Cardiac muscle cell (in vitro differentiated cells and primary cell): ENCODE measurements around the gene MICOS13. TPM values are rescaled to one million over a fixed set of nuclear protein-coding genes. Genes with fewer than 3 reads are reported as not detected.

Experiments
- DNase-seq, 2 donors: peaks; one replicate each; pipeline versions ENCODE4 v3.0.0 to v3.0.0-alpha.2; 2010 to 2017; ENCODE audit warnings: low read depth in 1 of 2, low spot score in 1 of 2
- H3K27ac ChIP-seq: fragments of 200-600 bp; sonication (generic); 2 replicates; pipeline ENCODE4 v1.5.1; 2016
- H3K27me3 ChIP-seq: fragments of 200-600 bp; sonication (generic); 2 replicates; pipeline ENCODE4 v1.6.0; 2016; ENCODE audit warnings: control low read depth
- H3K36me3 ChIP-seq: fragments of 200-600 bp; sonication (generic); 2 replicates; pipeline ENCODE4 v1.5.1; 2016; ENCODE audit warnings: control low read depth
- H3K4me1 ChIP-seq: fragments of 200-600 bp; sonication (generic); 2 replicates; pipeline ENCODE4 v1.8.1; 2017; ENCODE audit warnings: low read depth, mild to moderate bottlenecking, mixed run types
- H3K4me3 ChIP-seq: fragments of 200-600 bp; sonication (generic); 2 replicates; pipeline ENCODE4 v1.5.1; 2016; ENCODE audit warnings: mild to moderate bottlenecking
- H3K9me3 ChIP-seq: fragments of 200-600 bp; sonication (generic); 2 replicates; pipeline ENCODE4 v1.5.1; 2017; ENCODE audit warnings: low read depth, mild to moderate bottlenecking, control low read depth
- CTCF ChIP-seq: IDR thresholded peaks from 2 replicates; pipeline ENCODE4 v1.5.1; 2012; ENCODE audit warnings: low read depth, mild to moderate bottlenecking, low read length
- polyA plus RNA-seq: library from polyadenylated mRNA; unstranded; fragments of >200 nt; fragmentation: Nextera tagmentation; extraction: Ambion mirVana; gene quantifications from 2 replicates; pipeline ENCODE4 v1.2.1, GENCODE V29; 2016
- total RNA-seq: library from RNA; depleted of rRNA; stranded (reverse); fragments of >200 nt; gene quantifications from 2 replicates; pipeline ENCODE4 v1.2.3, GENCODE V29; 2016

The MICOS13 gene
- total and polyA plus RNA-seq, 2 experiments from 2014 or later: 59.1 to 173 TPM

- no peak for TF ChIP-seq CTCF
- no peak overlapping the region for H3K4me3 ChIP-seq
- no peak for DNase-seq
- peaks cover 71% of the 10 kb centered on the region for H3K36me3 ChIP-seq
- no peaks in the 10 kb centered on the region for H3K4me1 ChIP-seq
- no peak overlapping the region for H3K27ac ChIP-seq
- no peaks in the 10 kb centered on the region for H3K9me3 ChIP-seq
- H3K27me3 ChIP-seq: no peaks in the 10 kb centered on the region
Measured at GRCh38 chr19:5664515-5664914, 15.8 kb downstream of the MICOS13 start.

GRCh38 chr19:5663904-5664303, 16.4 kb downstream of the MICOS13 start:
- TF ChIP-seq CTCF: no peak
- no peak for DNase-seq
- Histone ChIP-seq H3K27me3 (no peaks in the 10 kb centered on the region), H3K36me3 (peaks cover 71% of the 10 kb centered on the region), H3K27ac (no peak overlapping the region), H3K4me3 (no peak overlapping the region), H3K9me3 (no peaks in the 10 kb centered on the region), H3K4me1 (no peaks in the 10 kb centered on the region)

GRCh38 chr19:5661483-5661882, 18.8 kb downstream of the MICOS13 start:
- TF ChIP-seq CTCF: no peak
- Histone ChIP-seq H3K4me1 (no peaks in the 10 kb centered on the region), H3K27ac (no peak overlapping the region), H3K27me3 (no peaks in the 10 kb centered on the region), H3K36me3 (peaks cover 81% of the 10 kb centered on the region), H3K9me3 (no peaks in the 10 kb centered on the region), H3K4me3 (no peak overlapping the region)
- no peak for DNase-seq

- H3K27ac ChIP-seq: no peak overlapping the region
- TF ChIP-seq CTCF: no peak
- peaks cover 82% of the 10 kb centered on the region for H3K36me3 ChIP-seq
- no peak overlapping the region for H3K4me3 ChIP-seq
- no peaks in the 10 kb centered on the region for H3K27me3 ChIP-seq
- no peaks in the 10 kb centered on the region for H3K9me3 ChIP-seq
- DNase-seq: no peak
- no peaks in the 10 kb centered on the region for H3K4me1 ChIP-seq
Measured at GRCh38 chr19:5655412-5655811, 24.9 kb downstream of the MICOS13 start.

- H3K27me3 ChIP-seq: no peaks in the 10 kb centered on the region
- H3K9me3 ChIP-seq: no peaks in the 10 kb centered on the region
- H3K4me3 ChIP-seq: no peak overlapping the region
- peaks cover 85% of the 10 kb centered on the region for H3K36me3 ChIP-seq
- no peak overlapping the region for H3K27ac ChIP-seq
- no peaks in the 10 kb centered on the region for H3K4me1 ChIP-seq
- DNase-seq: no peak
- no peak for TF ChIP-seq CTCF
Measured at GRCh38 chr19:5654931-5655330, 25.4 kb downstream of the MICOS13 start.

GRCh38 chr19:5652261-5652660, 28.1 kb downstream of the MICOS13 start:
- DNase-seq: no peak
- no peak for TF ChIP-seq CTCF
- no peak overlapping the region for H3K4me3 ChIP-seq
- H3K27me3 ChIP-seq: no peaks in the 10 kb centered on the region
- no peaks in the 10 kb centered on the region for H3K4me1 ChIP-seq
- no peaks in the 10 kb centered on the region for H3K9me3 ChIP-seq
- H3K27ac ChIP-seq: no peak overlapping the region
- H3K36me3 ChIP-seq: peaks cover 77% of the 10 kb centered on the region
